ENCODE measurements around the gene SENP1. TPM values are rescaled to one million over a fixed set of nuclear protein-coding genes. Genes with fewer than 3 reads are reported as not detected.
"Not testable (repeated sequence)": the region's sequence is repeated elsewhere in the genome, so short reads cannot be mapped to it uniquely, and the experiment has no call there.

The SENP1 gene
- total and polyA plus RNA-seq, 4 donors, result 3.5 to 30.8 (median 12.9) TPM

GRCh38 chr12:48126953-48127630, 21.2 kb upstream of the SENP1 start:
- Histone ChIP-seq H3K27me3 (ENCODE audit: control insufficient read depth in 3 of 3, insufficient read depth in 3 of 3, low read length in 2 of 3) (no peaks in the 10 kb centered on the region), H3K9ac (ENCODE audit: insufficient read depth in 1 of 2, low read length in 2 of 2) (no peak overlapping the region), H3K4me3 (no peak overlapping the region), H3K9me3 (ENCODE audit: control insufficient read depth in 4 of 4, insufficient read depth in 3 of 4, low read length in 3 of 4) (peaks cover 0 to 2% (median 0%) of the 10 kb centered on the region in 4 donors), H3K36me3 (ENCODE audit: control insufficient read depth in 4 of 4, insufficient read depth in 4 of 4, low read length in 4 of 4) (peaks cover 6 to 34% (median 21%) of the 10 kb centered on the region in 4 donors), H3K27ac (ENCODE audit: low read depth in 1 of 2, low read length in 1 of 2) (peak overlapping the region in 1 of 2 donors; percentile 74), H3K4me1 (ENCODE audit: control insufficient read depth in 5 of 5, insufficient read depth in 5 of 5, low read length in 5 of 5) (peaks cover 0 to 36% (median 0%) of the 10 kb centered on the region in 5 donors)
- no peak for DNase-seq
- ATAC-seq (ENCODE audit: insufficient read depth, low FRiP score), result no peak
- TF ChIP-seq CTCF (IDR thresholded peaks at IDR 0.05; ENCODE audit: control extremely low read depth, extremely low read depth), result no peak
- WGBS, 2 donors, result 94 to 96% methylated on average over 2 of the region's 2 CpGs

GRCh38 chr12:48125985-48126384, 20.1 kb upstream of the SENP1 start:
- H3K4me3 ChIP-seq, result no peak overlapping the region
- no peak for DNase-seq
- H3K27me3 ChIP-seq (ENCODE audit: control insufficient read depth in 3 of 3, insufficient read depth in 3 of 3, low read length in 2 of 3), result no peaks in the 10 kb centered on the region
- no peak for TF ChIP-seq CTCF (IDR thresholded peaks at IDR 0.05; ENCODE audit: control extremely low read depth, extremely low read depth)
- H3K27ac ChIP-seq (ENCODE audit: low read depth in 1 of 2, low read length in 1 of 2), result peak overlapping the region in 1 of 2 donors; percentile 74
- ATAC-seq (ENCODE audit: insufficient read depth, low FRiP score), result no peak
- WGBS, 2 donors, result 91 to 96% methylated on average over 4 of the region's 4 CpGs
- H3K4me1 ChIP-seq (ENCODE audit: control insufficient read depth in 5 of 5, insufficient read depth in 5 of 5, low read length in 5 of 5), result peaks cover 0 to 34% (median 0%) of the 10 kb centered on the region in 5 donors
- no peak overlapping the region for H3K9ac ChIP-seq (ENCODE audit: insufficient read depth in 1 of 2, low read length in 2 of 2)
- H3K9me3 ChIP-seq (ENCODE audit: control insufficient read depth in 4 of 4, insufficient read depth in 3 of 4, low read length in 3 of 4), result peaks cover 0 to 2% (median 0%) of the 10 kb centered on the region in 4 donors
- H3K36me3 ChIP-seq (ENCODE audit: control insufficient read depth in 4 of 4, insufficient read depth in 4 of 4, low read length in 4 of 4), result peaks cover 3 to 29% (median 18%) of the 10 kb centered on the region in 4 donors

GRCh38 chr12:48125542-48125941, 19.7 kb upstream of the SENP1 start:
- H3K36me3 ChIP-seq (ENCODE audit: control insufficient read depth in 4 of 4, insufficient read depth in 4 of 4, low read length in 4 of 4), result peaks cover 3 to 29% (median 16%) of the 10 kb centered on the region in 4 donors
- WGBS, 2 donors, result 94 to 97% methylated on average over 2 to 5 of the region's 5 CpGs
- H3K9me3 ChIP-seq (ENCODE audit: control insufficient read depth in 4 of 4, insufficient read depth in 3 of 4, low read length in 3 of 4); ATAC-seq (ENCODE audit: insufficient read depth, low FRiP score); H3K9ac ChIP-seq (ENCODE audit: insufficient read depth in 1 of 2, low read length in 2 of 2); H3K27me3 ChIP-seq (ENCODE audit: control insufficient read depth in 3 of 3, insufficient read depth in 3 of 3, low read length in 2 of 3); DNase-seq; H3K4me3 ChIP-seq: not testable (repeated sequence)
- H3K27ac ChIP-seq (ENCODE audit: low read depth in 1 of 2, low read length in 1 of 2), result peak overlapping the region in 1 of 2 donors; percentile 83
- peaks cover 0 to 31% (median 0%) of the 10 kb centered on the region in 5 donors for H3K4me1 ChIP-seq (ENCODE audit: control insufficient read depth in 5 of 5, insufficient read depth in 5 of 5, low read length in 5 of 5)

GRCh38 chr12:48123169-48123568, 17.3 kb upstream of the SENP1 start:
- 86 to 97% methylated on average over 4 of the region's 4 CpGs for WGBS, 2 donors
- peak overlapping the region in 1 of 2 donors; percentile 73 for H3K27ac ChIP-seq (ENCODE audit: low read depth in 1 of 2, low read length in 1 of 2)
- no peak for DNase-seq

More at GRCh38 chr12:48123169-48123568, 17.3 kb upstream of the SENP1 start:
- Histone ChIP-seq H3K9ac (ENCODE audit: insufficient read depth in 1 of 2, low read length in 2 of 2) (no peak overlapping the region), H3K36me3 (ENCODE audit: control insufficient read depth in 4 of 4, insufficient read depth in 4 of 4, low read length in 4 of 4) (peaks cover 3 to 23% (median 11%) of the 10 kb centered on the region in 4 donors), H3K4me1 (ENCODE audit: control insufficient read depth in 5 of 5, insufficient read depth in 5 of 5, low read length in 5 of 5) (peaks cover 0 to 23% (median 4%) of the 10 kb centered on the region in 5 donors), H3K9me3 (ENCODE audit: control insufficient read depth in 4 of 4, insufficient read depth in 3 of 4, low read length in 3 of 4) (peaks cover 0 to 2% (median 0%) of the 10 kb centered on the region in 4 donors), H3K27me3 (ENCODE audit: control insufficient read depth in 3 of 3, insufficient read depth in 3 of 3, low read length in 2 of 3) (no peaks in the 10 kb centered on the region), H3K4me3 (no peak overlapping the region)
- TF ChIP-seq CTCF (IDR thresholded peaks at IDR 0.05; ENCODE audit: control extremely low read depth, extremely low read depth), result no peak
- no peak for ATAC-seq (ENCODE audit: insufficient read depth, low FRiP score)
